GM18505 (cell line): ENCODE data around the gene MICALL2.
A peak's percentile ranks its signal among the peaks of the same experiment; 100 is the strongest.

ENCODE experiments used
- ATAC-seq: cut with Tn5 transposase; IDR thresholded peaks from one replicate; pipeline ENCODE4 v1.9.1; 2021; ENCODE audit not compliant: unreplicated experiment
- POLR2A ChIP-seq: IDR thresholded peaks from 4 replicates; pipeline ENCODE4 v1.6.1; 2011; ENCODE audit warnings: borderline replicate concordance; ENCODE audit not compliant: insufficient read depth, insufficient read length; ENCODE audit errors: extremely low read depth

Gene MICALL2

GRCh38 chr7:1422512-1423263 is 36.6 kb downstream of the MICALL2 start:
- TF ChIP-seq POLR2A: no peak
- ATAC-seq: no peak

- no peak for TF ChIP-seq POLR2A
- no peak for ATAC-seq
Measured at GRCh38 chr7:1421946-1422345, 37.3 kb downstream of the MICALL2 start.

GRCh38 chr7:1421020-1421790 is 38.1 kb downstream of the MICALL2 start:
- TF ChIP-seq POLR2A: no peak
- ATAC-seq: no peak

GRCh38 chr7:1419688-1420087 is 39.6 kb downstream of the MICALL2 start:
- ATAC-seq: no peak
- TF ChIP-seq POLR2A: no peak

DNA sequence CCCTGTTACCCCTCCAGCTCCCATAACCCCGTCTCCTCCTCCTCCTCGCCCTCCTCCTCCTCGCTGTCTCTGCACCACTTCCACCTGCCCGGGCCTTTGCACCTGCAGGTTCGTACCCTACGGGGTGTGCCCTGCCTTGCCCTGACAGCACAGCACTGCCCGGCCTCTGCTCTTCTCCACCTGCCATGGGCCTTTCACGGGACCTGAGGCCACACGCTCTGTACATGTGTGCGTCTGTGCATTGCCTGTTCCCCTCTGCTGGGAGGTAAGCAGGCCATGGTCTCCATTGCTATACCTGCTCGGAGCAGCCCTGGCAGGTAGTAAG is 40.0 kb downstream of the MICALL2 start:
- ATAC-seq: no peak
- TF ChIP-seq POLR2A: no peak

GRCh38 chr7:1418505-1419309 is 40.6 kb downstream of the MICALL2 start:
- no peak for ATAC-seq
- TF ChIP-seq POLR2A: no peak

GRCh38 chr7:1415389-1415990 is 43.8 kb downstream of the MICALL2 start:
- no peak for ATAC-seq

DNA sequence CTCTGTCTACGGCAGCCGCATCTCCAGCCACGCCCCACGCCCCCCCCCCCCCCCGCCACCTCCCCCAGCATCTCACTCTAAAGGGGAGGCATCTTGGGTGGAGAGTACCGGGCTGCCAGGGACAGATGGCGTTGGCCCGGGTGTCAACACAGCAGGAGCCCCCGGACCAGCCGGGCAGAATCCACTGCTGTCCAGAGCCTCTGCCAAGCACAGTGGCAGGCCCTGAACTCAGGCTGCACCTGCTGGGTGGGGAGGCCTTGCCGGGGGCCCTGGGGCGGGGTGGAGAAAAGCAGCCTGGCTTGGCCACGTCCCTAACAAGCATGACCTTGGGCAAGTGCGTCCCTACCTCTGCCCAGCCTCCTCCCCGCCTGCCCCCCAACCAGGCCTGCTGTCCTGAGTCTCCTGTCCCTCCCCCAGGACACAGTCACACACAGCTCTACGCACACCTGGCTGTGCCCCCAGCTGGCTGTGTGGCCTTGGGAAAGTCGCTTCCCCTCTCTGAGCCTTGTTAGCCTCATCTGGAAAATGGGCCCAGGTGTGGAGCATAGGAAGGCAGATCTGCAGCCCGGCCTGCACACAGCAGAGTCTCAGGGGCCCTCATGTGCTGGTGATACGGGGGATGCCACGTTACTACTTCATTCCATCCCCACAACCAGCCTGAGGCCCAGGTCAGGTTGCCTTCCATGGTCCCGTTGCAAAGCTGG is 45.2 kb downstream of the MICALL2 start:
- no peak for ATAC-seq
- TF ChIP-seq POLR2A: no peak

More at GRCh38 chr7:1415389-1415990, 43.8 kb downstream of the MICALL2 start:
- no peak for TF ChIP-seq POLR2A

- TF ChIP-seq POLR2A: no peak
- peak; percentile 46 for ATAC-seq
Measured at GRCh38 chr7:1412322-1413261, 46.7 kb downstream of the MICALL2 start.

DNA sequence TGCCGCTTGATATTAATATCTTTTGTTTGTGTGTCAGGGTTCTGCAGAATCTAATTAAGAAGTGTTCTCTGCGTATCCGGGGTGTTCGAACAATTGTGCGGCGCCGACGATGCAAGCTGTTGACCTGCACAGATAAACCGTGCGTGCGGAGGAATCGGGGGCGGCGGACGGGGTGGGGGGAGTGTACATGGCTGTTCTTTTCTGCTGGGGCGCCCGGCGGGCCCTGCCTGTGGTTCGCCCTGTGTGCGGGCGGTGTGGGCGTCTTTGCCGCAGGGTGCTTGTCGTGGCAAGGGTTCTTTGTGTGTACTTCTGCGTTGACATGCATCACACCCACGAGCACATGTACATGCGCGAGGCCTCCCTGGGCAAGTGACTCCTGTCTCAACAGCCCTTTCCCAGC is 47.9 kb downstream of the MICALL2 start:
- no peak for TF ChIP-seq POLR2A

DNA sequence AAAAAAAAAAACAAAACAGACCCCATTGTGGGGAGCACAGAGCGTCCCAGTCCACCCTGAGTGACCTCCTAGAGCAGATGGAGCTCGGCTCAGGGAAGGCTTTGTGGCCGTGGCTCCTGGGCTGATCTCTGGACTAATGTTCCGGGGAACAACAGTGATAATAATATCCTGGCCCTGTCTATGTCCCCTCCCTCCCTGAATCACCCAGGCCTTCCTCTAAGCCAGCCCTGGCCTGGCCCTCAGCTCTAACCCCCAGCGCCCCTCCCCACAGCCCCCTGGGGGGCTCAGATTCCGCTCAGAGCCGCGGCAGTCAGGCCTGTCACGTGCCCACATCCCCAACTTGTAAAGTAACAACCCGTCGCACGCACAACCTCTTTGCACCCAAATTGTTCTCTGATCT is 48.3 kb downstream of the MICALL2 start:
- TF ChIP-seq POLR2A: no peak
- no peak for ATAC-seq

More for the DNA sequence above, 47.9 kb downstream of the MICALL2 start:
- ATAC-seq: no peak
